HepG2 (cell line): ENCODE results near the gene ECT2. TPM values are rescaled to one million over a fixed set of nuclear protein-coding genes. Genes with fewer than 3 reads are reported as not detected.
A peak's percentile ranks its signal among the peaks of the same experiment; 100 is the strongest.

Source experiments
- BORCS8-MEF2B ChIP-seq: sonication (generic); formaldehyde crosslinking; IDR thresholded peaks from 2 replicates; pipeline ENCODE4 v1.8.0; 2022; ENCODE audit warnings: mild to moderate bottlenecking, missing genetic modification reagents
- CEBPB ChIP-seq: IDR thresholded peaks from 2 replicates; pipeline ENCODE4 v1.6.1; 2011; ENCODE audit warnings: low read depth, low read length, improper control_type of control experiment, borderline replicate concordance
- FOXO1 ChIP-seq: sonication (generic); formaldehyde crosslinking; IDR thresholded peaks from 2 replicates; pipeline ENCODE4 v1.4.0; 2020; ENCODE audit warnings: missing genetic modification reagents
- HDAC2 ChIP-seq: sonication (generic); formaldehyde crosslinking; IDR thresholded peaks from 2 replicates; pipeline ENCODE4 v1.4.0; 2020; ENCODE audit warnings: missing genetic modification reagents
- HES4 ChIP-seq: sonication (generic); formaldehyde crosslinking; IDR thresholded peaks from 2 replicates; pipeline ENCODE4 v1.9.0; 2021; ENCODE audit warnings: mild to moderate bottlenecking, missing genetic modification reagents, borderline replicate concordance
- MAFF ChIP-seq: IDR thresholded peaks from 2 replicates; pipeline ENCODE4 v1.6.1; 2011; ENCODE audit warnings: low read depth, low read length, improper control_type of control experiment
- MLLT10 ChIP-seq: sonication (generic); formaldehyde crosslinking; IDR thresholded peaks from 2 replicates; pipeline ENCODE4 v1.4.0; 2020; ENCODE audit warnings: missing genetic modification reagents
- NCOA2 ChIP-seq: sonication (generic); formaldehyde crosslinking; IDR thresholded peaks from 2 replicates; pipeline ENCODE4 v1.8.0; 2022; ENCODE audit warnings: inconsistent platforms
- SP4 ChIP-seq: sonication (generic); formaldehyde crosslinking; IDR thresholded peaks from 2 replicates; pipeline ENCODE4 v1.8.1; 2023; ENCODE audit warnings: mild to moderate bottlenecking, missing genetic modification reagents
- TSC22D2 ChIP-seq: sonication (generic); formaldehyde crosslinking; IDR thresholded peaks from 2 replicates; pipeline ENCODE4 v1.5.1; 2020; ENCODE audit warnings: missing genetic modification reagents, mild to moderate bottlenecking, borderline replicate concordance
- ZEB1 ChIP-seq: IDR thresholded peaks from 2 replicates; pipeline ENCODE4 v1.6.1; 2012; ENCODE audit warnings: mild to moderate bottlenecking, low read depth, inconsistent platforms; ENCODE audit not compliant: insufficient replicate concordance
- ZNF256 ChIP-seq: sonication (generic); formaldehyde crosslinking; conservative IDR thresholded peaks from 2 replicates; pipeline ENCODE4 v1.4.0; 2020; ENCODE audit warnings: missing genetic modification reagents
- ZNF282 ChIP-seq: fragments of 450-650 bp; IDR thresholded peaks from 2 replicates; pipeline ENCODE4 v1.6.1; 2018; ENCODE audit not compliant: partially characterized antibody
- ZNF441 ChIP-seq: sonication (generic); formaldehyde crosslinking; IDR thresholded peaks from 2 replicates; pipeline ENCODE4 v1.7.0; 2021; ENCODE audit warnings: missing genetic modification reagents, borderline replicate concordance
- ZNF501 ChIP-seq: sonication (generic); formaldehyde crosslinking; IDR thresholded peaks from 2 replicates; pipeline ENCODE4 v1.5.1; 2020; ENCODE audit warnings: mild to moderate bottlenecking, moderate library complexity, missing genetic modification reagents
- ZNF619 ChIP-seq: sonication (generic); formaldehyde crosslinking; IDR thresholded peaks from 2 replicates; pipeline ENCODE4 v1.4.0; 2020; ENCODE audit warnings: mild to moderate bottlenecking, missing genetic modification reagents
- ZNF652 ChIP-seq: IDR thresholded peaks from 2 replicates; pipeline ENCODE4 v1.6.1; 2016; ENCODE audit warnings: low read depth, borderline replicate concordance
- ZNF660 ChIP-seq: sonication (generic); formaldehyde crosslinking; IDR thresholded peaks from 2 replicates; pipeline ENCODE4 v1.5.1; 2020; ENCODE audit warnings: mild to moderate bottlenecking, low read depth, missing genetic modification reagents, borderline replicate concordance
- ZNF713 ChIP-seq: sonication (generic); formaldehyde crosslinking; IDR thresholded peaks from 2 replicates; pipeline ENCODE4 v1.4.0; 2020; ENCODE audit warnings: mild to moderate bottlenecking, missing genetic modification reagents
- ZNF720 ChIP-seq: sonication (generic); formaldehyde crosslinking; IDR thresholded peaks from 2 replicates; pipeline ENCODE4 v1.4.0; 2020; ENCODE audit warnings: missing genetic modification reagents
- ZNF761 ChIP-seq: sonication (generic); formaldehyde crosslinking; conservative IDR thresholded peaks from 2 replicates; pipeline ENCODE4 v1.4.0; 2020; ENCODE audit warnings: mild to moderate bottlenecking, missing genetic modification reagents
- ZNF777 ChIP-seq: sonication (generic); formaldehyde crosslinking; IDR thresholded peaks from 2 replicates; pipeline ENCODE4 v1.4.0; 2020; ENCODE audit warnings: missing genetic modification reagents
- ZSCAN21 ChIP-seq: sonication (generic); formaldehyde crosslinking; IDR thresholded peaks from 2 replicates; pipeline ENCODE4 v1.8.0; 2022; ENCODE audit warnings: mild to moderate bottlenecking, missing genetic modification reagents, moderate library complexity, borderline replicate concordance
- polyA plus RNA-seq, 8 experiments: library from polyadenylated mRNA; depleted of rRNA in 3 of 8; stranded (reverse) in 7 of 8; unstranded in 1 of 8; fragments of >200 nt; fragmentation: Illumina TruSeq in 4 of 8; extraction: Trizol in 4 of 8; gene quantifications; 2 replicates each; pipeline versions ENCODE4 v1.2.1 to v1.2.3, GENCODE V29; 2011 to 2016; ENCODE audit warnings: low read depth in 4 of 8, missing spikeins in 1 of 8, mixed read lengths in 1 of 8; ENCODE audit not compliant: insufficient read depth in 1 of 8
- total RNA-seq, 5 experiments: library from RNA; depleted of rRNA; stranded (reverse); fragments of >200 nt; fragmentation: Illumina TruSeq; extraction: Trizol; gene quantifications; 2 replicates each; pipeline ENCODE4 v1.2.3, GENCODE V29; 2016; ENCODE audit warnings: low read depth in 1 of 5
- TF ChIP-seq, protein P1 (sequence below): sonication (generic); formaldehyde crosslinking; IDR thresholded peaks from 2 replicates; pipeline ENCODE4 v1.5.1; 2020; ENCODE audit warnings: mild to moderate bottlenecking, missing genetic modification reagents, borderline replicate concordance
- TF ChIP-seq, protein P2 (sequence below): sonication (generic); formaldehyde crosslinking; IDR thresholded peaks from 2 replicates; pipeline ENCODE4 v1.8.1; 2023; ENCODE audit warnings: missing genetic modification reagents, mild to moderate bottlenecking, borderline replicate concordance
- TF ChIP-seq, protein P3 (sequence below): sonication (generic); formaldehyde crosslinking; conservative IDR thresholded peaks from 2 replicates; pipeline ENCODE4 v1.8.0; 2022; ENCODE audit warnings: missing genetic modification reagents
- TF ChIP-seq, protein P4 (sequence below): sonication (generic); formaldehyde crosslinking; IDR thresholded peaks from 2 replicates; pipeline ENCODE4 v1.8.1; 2023; ENCODE audit warnings: mild to moderate bottlenecking, missing genetic modification reagents
- TF ChIP-seq, protein P5 (sequence below): sonication (generic); formaldehyde crosslinking; IDR thresholded peaks from 2 replicates; pipeline ENCODE4 v1.4.0; 2020; ENCODE audit warnings: missing genetic modification reagents

ECT2 gene
- total and polyA plus RNA-seq, 2 of the 13 experiments (the other 11 are each of a cell fraction or from before 2014, with no cell fraction given) = 21.6 to 52.0 TPM

DNA sequence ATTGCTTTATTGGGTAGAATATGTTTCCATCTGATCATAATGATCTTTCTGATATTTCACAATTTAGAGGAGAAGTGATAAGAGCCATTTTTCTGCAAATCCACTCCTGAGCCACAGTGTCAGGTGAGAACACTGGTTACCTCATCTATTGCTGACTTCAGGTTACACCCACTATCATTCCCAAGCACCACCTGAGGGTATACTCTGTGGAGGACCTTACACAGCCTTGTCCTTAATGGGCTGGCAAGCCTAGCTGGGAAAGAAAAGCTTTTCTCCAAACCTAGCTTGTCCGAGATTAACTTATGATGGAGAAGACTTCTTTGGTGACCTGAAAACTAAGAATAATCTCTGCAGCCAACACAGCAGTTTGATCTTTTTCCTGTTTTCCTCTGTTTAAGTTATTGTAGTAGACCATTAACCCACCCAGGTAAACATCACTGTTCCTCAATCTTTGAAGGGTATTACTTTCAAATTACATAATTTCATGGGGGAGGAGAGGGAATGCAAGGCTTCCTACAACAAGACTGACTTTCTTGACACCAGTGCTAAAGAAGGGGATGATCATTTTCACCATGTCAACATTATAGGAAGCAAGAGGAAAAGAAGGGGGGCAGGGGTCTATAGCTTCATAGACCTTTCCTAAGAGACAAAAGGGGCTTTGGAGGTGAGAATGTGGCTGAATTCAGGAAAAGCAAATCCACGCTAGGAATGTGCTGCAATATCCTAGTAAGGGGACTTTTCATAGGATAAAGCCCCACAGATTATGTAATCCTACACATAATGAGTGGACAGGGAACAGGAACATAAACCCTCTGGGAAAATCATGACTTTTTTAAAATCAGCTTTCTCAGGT is 41.4 kb upstream of the ECT2 start (continued):
- no peak for TF ChIP-seq ZNF619 (CRISPR knock-in tag)
- TF ChIP-seq, protein P1, sequence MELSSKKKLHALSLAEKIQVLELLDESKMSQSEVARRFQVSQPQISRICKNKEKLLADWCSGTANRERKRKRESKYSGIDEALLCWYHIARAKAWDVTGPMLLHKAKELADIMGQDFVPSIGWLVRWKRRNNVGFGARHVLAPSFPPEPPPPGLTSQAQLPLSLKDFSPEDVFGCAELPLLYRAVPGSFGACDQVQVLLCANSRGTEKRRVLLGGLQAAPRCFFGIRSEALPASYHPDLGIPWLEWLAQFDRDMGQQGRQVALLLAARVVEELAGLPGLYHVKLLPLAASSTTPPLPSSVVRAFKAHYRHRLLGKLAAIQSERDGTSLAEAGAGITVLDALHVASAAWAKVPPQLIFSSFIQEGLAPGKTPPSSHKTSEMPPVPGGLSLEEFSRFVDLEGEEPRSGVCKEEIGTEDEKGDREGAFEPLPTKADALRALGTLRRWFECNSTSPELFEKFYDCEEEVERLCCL (CRISPR knock-in tag) = no peak
- peak; percentile 29; the same call in 1 of the 2 replicates for TF ChIP-seq ZNF652 (CRISPR knock-in tag)
- no peak for TF ChIP-seq ZNF761
- TF ChIP-seq ZNF713 (CRISPR knock-in tag) = no peak
- TF ChIP-seq, protein P2, sequence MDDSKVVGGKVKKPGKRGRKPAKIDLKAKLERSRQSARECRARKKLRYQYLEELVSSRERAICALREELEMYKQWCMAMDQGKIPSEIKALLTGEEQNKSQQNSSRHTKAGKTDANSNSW (CRISPR knock-in tag) = no peak
- TF ChIP-seq, protein P3, sequence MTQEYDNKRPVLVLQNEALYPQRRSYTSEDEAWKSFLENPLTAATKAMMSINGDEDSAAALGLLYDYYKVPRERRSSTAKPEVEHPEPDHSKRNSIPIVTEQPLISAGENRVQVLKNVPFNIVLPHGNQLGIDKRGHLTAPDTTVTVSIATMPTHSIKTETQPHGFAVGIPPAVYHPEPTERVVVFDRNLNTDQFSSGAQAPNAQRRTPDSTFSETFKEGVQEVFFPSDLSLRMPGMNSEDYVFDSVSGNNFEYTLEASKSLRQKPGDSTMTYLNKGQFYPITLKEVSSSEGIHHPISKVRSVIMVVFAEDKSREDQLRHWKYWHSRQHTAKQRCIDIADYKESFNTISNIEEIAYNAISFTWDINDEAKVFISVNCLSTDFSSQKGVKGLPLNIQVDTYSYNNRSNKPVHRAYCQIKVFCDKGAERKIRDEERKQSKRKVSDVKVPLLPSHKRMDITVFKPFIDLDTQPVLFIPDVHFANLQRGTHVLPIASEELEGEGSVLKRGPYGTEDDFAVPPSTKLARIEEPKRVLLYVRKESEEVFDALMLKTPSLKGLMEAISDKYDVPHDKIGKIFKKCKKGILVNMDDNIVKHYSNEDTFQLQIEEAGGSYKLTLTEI (CRISPR knock-in tag) = no peak
- TF ChIP-seq ZNF501 (CRISPR knock-in tag) = no peak
- no peak for TF ChIP-seq ZNF282
- no peak for TF ChIP-seq ZNF720 (CRISPR knock-in tag)
- no peak for TF ChIP-seq HDAC2 (CRISPR knock-in tag)
- TF ChIP-seq MAFF = no peak
- TF ChIP-seq SP4 (CRISPR knock-in tag) = no peak
- TF ChIP-seq ZEB1 = no peak
- TF ChIP-seq ZNF660 (CRISPR knock-in tag) = no peak
- TF ChIP-seq ZNF441 (CRISPR knock-in tag) = no peak
- no peak for TF ChIP-seq ZNF777 (CRISPR knock-in tag)
- no peak for TF ChIP-seq ZSCAN21 (CRISPR knock-in tag)
- no peak for TF ChIP-seq TSC22D2 (CRISPR knock-in tag)
- TF ChIP-seq CEBPB = no peak
- TF ChIP-seq HES4 (CRISPR knock-in tag) = no peak
- no peak for TF ChIP-seq ZNF256 (CRISPR knock-in tag)
- peak; percentile 44; the same call in 1 of the 2 replicates for TF ChIP-seq NCOA2
- TF ChIP-seq FOXO1 (CRISPR knock-in tag) = no peak; the same call in 1 of the 2 replicates
- TF ChIP-seq BORCS8-MEF2B (CRISPR knock-in tag) = no peak
- TF ChIP-seq, protein P4, sequence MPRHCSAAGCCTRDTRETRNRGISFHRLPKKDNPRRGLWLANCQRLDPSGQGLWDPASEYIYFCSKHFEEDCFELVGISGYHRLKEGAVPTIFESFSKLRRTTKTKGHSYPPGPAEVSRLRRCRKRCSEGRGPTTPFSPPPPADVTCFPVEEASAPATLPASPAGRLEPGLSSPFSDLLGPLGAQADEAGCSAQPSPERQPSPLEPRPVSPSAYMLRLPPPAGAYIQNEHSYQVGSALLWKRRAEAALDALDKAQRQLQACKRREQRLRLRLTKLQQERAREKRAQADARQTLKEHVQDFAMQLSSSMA (CRISPR knock-in tag) = no peak
- TF ChIP-seq, protein P5, sequence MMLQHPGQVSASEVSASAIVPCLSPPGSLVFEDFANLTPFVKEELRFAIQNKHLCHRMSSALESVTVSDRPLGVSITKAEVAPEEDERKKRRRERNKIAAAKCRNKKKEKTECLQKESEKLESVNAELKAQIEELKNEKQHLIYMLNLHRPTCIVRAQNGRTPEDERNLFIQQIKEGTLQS = no peak
- no peak for TF ChIP-seq MLLT10
